HUDEP-2 (cell line): ENCODE results near the gene ZNF683.

Source experiments
- DNase-seq, 76 experiments: peaks; one replicate each; lab custom pipeline; 2025; ENCODE audit not compliant: unreplicated experiment in 76 of 76; lab: John Stamatoyannopoulos, UW

The ZNF683 gene

DNA sequence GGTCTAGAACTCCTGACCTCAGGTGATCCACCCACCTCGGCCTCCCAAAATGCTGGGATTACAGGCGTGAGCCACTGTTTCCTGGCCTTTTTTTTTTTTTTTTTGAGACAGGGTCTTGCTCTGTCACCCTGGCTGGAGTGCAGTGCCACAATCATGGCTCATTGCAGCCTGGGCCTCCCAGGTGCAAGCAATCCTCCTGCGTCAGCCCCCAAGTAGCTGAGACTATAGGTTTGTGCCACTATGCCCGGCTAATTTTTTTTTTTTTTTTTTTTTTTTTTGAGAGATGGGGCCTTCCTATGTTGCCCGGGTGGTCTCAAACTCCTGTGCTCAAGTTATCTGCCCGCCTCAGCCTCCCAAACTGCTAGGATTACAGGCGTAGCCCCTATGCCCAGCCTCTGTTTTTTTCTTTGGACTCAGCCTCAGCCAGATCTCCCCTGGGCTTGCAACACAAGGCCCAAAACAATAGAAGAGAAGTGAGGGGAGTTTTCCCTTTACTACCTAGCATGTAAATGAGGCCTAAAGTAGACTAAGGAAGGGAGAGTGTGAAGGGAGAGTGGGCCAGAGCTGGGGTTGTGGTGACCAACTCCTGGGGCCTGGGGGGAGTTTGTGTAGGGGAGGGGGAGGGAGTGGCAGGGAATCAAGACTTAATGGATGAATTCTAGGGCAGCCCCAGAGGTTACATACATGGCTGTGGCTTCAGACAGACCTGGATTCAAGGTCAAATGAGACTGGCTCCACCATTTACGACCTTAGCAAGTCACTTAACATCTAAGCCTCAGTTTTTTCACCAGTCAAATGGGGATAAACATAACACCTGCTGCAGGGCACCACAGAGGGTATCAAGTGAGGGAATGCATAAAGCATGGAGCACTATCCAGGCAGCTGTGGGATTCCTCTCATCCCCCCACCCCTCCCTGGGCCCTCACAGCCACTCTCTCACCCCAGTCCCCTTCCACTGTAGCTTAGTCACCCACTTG is 56.4 kb downstream of the ZNF683 start:
- no peak for DNase-seq

DNA sequence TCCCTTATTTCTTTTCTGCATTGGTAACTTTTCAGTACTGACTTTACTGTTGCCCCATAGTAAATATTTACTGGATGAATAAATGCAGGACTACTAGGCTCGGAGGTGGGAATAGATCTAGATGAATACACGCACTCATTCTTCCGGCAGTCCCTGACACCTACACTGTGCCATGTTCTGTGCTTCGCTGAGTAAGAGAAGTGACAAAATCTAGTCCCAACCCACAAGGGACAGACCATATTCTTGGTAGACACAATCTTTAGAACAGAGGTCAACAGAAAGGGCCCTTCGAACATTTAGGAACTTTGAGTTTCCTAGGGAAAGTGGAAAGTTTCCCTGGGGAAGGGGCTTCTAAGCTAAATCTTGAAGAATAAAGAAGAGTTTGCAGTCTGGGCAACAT is 58.0 kb downstream of the ZNF683 start:
- no peak for DNase-seq
